ENCODE results near the gene COL6A2.

DNA sequence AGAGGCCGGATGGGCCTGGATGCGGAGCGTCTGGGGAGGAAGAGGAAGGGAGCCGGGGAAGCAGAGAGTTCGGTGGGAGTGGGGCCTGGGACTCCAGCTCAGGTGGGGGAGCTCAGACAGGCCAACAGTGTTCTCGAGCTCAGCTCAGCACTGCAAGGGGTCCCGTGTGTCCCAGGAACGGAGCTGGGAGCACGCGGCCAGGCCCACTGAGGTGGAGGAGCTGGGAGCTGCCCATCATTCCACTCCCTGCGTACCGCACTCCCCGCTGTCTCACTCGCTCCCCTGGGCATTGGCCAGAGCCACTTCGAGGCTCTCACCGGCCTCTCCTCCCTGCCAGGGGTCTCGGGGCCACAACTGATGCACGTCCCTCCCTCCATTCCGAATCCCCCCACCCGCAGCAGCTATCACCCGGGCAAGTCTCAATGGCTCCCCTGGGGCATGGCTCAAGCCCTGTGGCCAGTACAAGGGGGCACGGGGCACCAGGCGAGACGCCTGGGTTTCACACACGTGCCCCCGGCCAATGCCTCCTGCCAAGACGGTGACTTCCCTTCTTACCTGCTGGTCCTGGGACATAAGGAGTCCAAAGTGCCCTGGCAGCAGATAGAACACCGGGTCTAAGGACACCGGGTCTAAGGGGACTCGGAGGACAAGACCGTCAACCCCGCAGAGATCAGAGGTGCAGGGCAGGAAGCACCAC lies 30.3 kb upstream of the COL6A2 start:
- TF ChIP-seq GATA2 (IDR thresholded peaks at IDR 0.05; ENCODE audit: low read depth, low read length) (no peak), GATA3 (IDR thresholded peaks at IDR 0.05; ENCODE audit: low read depth, low read length) (no peak)

All from SH-SY5Y (cell line).